Hepatocyte (in vitro differentiated cells): Measurements from ENCODE around the gene DBN1.

Experiments used
- EZH2 ChIP-seq: fragments of 200-600 bp; sonication (generic); IDR thresholded peaks from 2 replicates; pipeline ENCODE4 v1.6.1; 2016; ENCODE audit warnings: antibody characterized with exemption, mild to moderate bottlenecking, borderline replicate concordance
- TF ChIP-seq, protein P1 (sequence below): fragments of 200-600 bp; sonication (generic); IDR thresholded peaks from 2 replicates; pipeline ENCODE4 v1.5.1; 2016; ENCODE audit warnings: antibody characterized with exemption, mild to moderate bottlenecking; ENCODE audit not compliant: poor library complexity

DNA sequence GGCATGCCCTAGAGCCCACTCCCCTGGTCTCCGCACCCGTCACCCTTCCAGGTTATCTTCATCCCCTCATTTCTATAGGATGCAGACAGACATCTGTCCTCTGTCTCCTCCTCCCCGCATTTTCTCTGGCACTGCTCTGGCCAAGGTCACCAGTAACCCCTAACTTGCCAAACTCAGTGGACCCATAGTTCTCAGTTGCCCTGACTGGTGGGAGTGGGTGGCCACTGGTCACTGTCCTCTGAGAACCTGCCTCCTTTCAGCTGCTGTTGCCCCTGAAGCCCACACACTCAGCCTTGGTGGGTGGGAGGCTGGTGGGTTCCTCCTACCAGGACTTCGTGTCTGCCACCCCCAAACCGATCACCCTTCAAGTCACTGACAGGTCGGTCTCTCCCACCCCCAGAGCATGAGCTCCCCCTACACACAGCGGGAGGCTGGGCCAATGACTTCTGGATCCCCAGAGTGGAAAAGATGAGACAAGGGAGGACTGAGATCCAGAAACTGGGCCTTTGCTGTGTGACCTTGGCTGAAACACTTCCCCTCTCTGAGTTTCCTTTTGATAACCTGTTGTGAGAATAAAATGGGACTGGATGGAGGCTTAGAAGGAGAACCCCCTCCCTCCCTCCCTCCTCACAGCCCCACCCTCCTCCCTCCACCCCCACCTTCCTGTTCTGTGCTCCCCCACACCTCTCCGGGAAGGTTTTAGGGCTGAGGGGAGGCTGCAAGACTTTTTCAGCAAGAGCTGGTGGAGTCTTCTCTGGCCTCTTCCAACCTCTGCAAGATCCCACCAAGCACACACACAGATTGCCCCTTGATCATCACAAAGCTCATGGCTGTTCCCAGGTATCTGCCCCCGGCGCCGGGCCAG, 2.4 kb upstream of the DBN1 start:
- TF ChIP-seq, protein P1, sequence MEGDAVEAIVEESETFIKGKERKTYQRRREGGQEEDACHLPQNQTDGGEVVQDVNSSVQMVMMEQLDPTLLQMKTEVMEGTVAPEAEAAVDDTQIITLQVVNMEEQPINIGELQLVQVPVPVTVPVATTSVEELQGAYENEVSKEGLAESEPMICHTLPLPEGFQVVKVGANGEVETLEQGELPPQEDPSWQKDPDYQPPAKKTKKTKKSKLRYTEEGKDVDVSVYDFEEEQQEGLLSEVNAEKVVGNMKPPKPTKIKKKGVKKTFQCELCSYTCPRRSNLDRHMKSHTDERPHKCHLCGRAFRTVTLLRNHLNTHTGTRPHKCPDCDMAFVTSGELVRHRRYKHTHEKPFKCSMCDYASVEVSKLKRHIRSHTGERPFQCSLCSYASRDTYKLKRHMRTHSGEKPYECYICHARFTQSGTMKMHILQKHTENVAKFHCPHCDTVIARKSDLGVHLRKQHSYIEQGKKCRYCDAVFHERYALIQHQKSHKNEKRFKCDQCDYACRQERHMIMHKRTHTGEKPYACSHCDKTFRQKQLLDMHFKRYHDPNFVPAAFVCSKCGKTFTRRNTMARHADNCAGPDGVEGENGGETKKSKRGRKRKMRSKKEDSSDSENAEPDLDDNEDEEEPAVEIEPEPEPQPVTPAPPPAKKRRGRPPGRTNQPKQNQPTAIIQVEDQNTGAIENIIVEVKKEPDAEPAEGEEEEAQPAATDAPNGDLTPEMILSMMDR = no peak
- TF ChIP-seq EZH2 = no peak
